Activated naive CD4-positive, alpha-beta T cell treated with anti-CD3 and anti-CD28 coated beads, Interleukin-2, amount 50 U/mL, for 24 hours (primary cell): ENCODE results near the gene NAT8.
"Not testable (repeated sequence)": the region's sequence is repeated elsewhere in the genome, so short reads cannot be mapped to it uniquely, and the experiment has no call there.

Experiments used
- H3K27ac Mint-ChIP-seq: one replicate; pipeline ENCODE4 v1.8.0; 2021; ENCODE audit warnings: mild to moderate bottlenecking, mixed read lengths
- H3K27me3 Mint-ChIP-seq: one replicate; pipeline ENCODE4 v1.8.0; 2021; ENCODE audit warnings: mixed read lengths
- H3K36me3 Mint-ChIP-seq: one replicate; pipeline ENCODE4 v1.8.0; 2021; ENCODE audit warnings: mixed read lengths
- H3K4me1 Mint-ChIP-seq: one replicate; pipeline ENCODE4 v1.8.0; 2021; ENCODE audit warnings: mixed read lengths
- H3K4me3 Mint-ChIP-seq: one replicate; pipeline ENCODE4 v1.8.0; 2021; ENCODE audit warnings: mild to moderate bottlenecking, mixed read lengths
- H3K9me3 Mint-ChIP-seq: one replicate; pipeline ENCODE4 v1.8.0; 2021; ENCODE audit warnings: mixed read lengths

The NAT8 gene

DNA sequence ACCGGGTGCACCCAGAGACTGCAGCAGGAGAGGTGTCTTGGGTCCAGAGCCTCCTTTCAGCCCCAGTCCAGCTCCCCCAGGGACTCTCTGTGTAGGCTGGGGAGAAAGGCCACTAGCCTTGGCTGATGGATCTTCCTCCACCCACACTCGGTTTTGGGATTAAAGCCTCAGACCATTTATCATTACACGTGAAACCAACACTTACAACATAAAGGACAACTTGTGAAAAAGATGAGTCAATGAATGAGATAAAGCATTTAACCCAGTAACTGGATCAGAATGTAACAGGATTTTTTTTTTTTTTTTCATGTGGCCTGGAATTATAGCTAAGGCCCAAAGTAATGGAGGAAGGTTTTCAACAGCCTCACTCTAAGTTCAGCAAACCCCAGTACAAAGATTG is 32.1 kb downstream of the NAT8 start:
- Mint-ChIP-seq H3K36me3 (peaks cover 17% of the 10 kb centered on the region), H3K4me1 (no peaks in the 10 kb centered on the region), H3K9me3 (no peaks in the 10 kb centered on the region), H3K27me3 (no peaks in the 10 kb centered on the region), H3K27ac (no peak overlapping the region), H3K4me3 (no peak overlapping the region)

DNA sequence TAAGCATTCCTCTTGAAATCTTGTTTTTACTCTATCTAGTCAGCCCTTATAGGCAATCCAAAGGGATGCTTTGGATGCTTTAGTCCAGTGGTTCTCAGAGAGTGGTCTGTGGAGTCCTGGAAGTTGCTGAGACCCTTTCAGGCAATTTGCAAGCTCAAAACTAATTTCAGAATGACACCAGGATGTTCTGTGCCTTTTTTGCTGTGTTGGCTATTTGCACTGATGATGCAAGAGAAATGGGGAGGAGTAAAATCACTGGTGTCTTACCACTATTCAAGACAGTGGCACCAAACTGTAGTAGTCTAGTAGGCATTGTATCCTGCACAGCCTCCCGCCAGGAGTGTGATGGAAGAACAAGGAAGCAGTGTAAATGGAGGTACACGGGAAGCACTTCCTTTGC is 37.6 kb downstream of the NAT8 start:
- H3K4me1 Mint-ChIP-seq, H3K4me3 Mint-ChIP-seq, H3K27me3 Mint-ChIP-seq, H3K9me3 Mint-ChIP-seq, H3K27ac Mint-ChIP-seq: not testable (repeated sequence)
- H3K36me3 Mint-ChIP-seq = peaks cover 31% of the 10 kb centered on the region

- H3K4me3 Mint-ChIP-seq, H3K4me1 Mint-ChIP-seq, H3K27ac Mint-ChIP-seq, H3K27me3 Mint-ChIP-seq, H3K9me3 Mint-ChIP-seq: not testable (repeated sequence)
- H3K36me3 Mint-ChIP-seq = peaks cover 30% of the 10 kb centered on the region
These were observed 39.1 kb downstream of the NAT8 start for GRCh38 chr2:73603099-73603588.

DNA sequence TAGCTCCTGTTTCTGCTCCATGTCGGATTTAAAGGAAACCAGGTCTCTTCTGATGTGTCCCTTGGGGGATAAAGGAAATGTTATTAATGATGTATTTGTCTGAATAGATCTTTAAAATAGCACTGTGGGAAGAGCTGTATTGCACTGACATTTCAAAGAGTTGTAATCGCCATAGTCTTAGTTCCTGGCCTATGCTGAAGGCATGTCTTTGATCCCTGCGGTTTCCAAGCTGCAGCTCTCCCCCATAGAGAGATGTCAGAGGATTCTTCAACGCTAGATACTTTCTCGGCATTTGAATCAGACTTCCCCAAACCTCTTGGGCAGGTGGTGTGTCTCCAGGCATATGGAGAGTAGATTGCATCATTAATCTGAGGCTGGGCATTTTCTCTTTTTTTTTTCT is 40.4 kb downstream of the NAT8 start:
- no peaks in the 10 kb centered on the region for H3K9me3 Mint-ChIP-seq
- H3K36me3 Mint-ChIP-seq = peaks cover 30% of the 10 kb centered on the region
- H3K4me1 Mint-ChIP-seq = no peaks in the 10 kb centered on the region
- H3K27me3 Mint-ChIP-seq = no peaks in the 10 kb centered on the region
- no peak overlapping the region for H3K27ac Mint-ChIP-seq
- no peak overlapping the region for H3K4me3 Mint-ChIP-seq

DNA sequence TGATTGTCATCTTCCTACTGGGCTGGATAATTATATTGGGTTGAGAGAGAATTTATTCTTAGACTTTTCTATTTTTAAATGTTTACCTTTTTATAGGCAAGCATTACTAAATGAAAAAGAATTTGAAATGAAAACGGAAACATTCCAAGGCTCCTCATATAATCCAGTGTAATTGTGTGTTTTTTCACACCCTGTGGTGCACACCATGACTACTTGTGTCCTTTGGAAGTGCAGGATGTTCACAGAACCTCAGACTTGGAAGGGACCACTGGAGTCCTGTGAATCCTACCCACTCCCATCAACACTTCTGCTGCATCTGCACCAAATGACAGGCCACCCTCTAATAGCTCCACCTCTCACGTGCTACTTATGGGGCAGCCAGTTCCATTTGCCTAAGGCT is 48.0 kb downstream of the NAT8 start:
- Mint-ChIP-seq H3K4me3 (no peak overlapping the region), H3K36me3 (peaks cover 30% of the 10 kb centered on the region), H3K27ac (no peak overlapping the region), H3K9me3 (peaks cover 4% of the 10 kb centered on the region), H3K27me3 (no peaks in the 10 kb centered on the region), H3K4me1 (no peaks in the 10 kb centered on the region)

DNA sequence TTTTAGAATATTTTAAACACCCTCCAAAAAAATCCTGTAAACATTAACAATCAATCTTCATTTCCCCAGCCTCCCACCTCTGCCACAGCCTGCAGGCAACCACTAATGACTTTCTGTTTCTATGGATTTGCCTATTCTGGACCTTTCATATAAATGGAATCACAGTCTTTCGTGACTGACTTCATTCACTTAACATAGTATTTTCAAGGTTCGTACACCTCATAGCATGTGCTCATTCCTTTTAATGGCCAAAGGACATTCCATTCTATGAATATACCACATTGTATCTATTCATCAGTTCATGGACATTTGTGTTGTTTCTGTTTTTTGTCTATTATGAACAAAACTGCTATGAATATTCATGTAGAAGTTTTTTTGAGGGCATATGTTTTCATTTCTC is 48.5 kb downstream of the NAT8 start:
- Mint-ChIP-seq H3K27me3 (no peaks in the 10 kb centered on the region), H3K9me3 (peaks cover 4% of the 10 kb centered on the region), H3K36me3 (peaks cover 30% of the 10 kb centered on the region), H3K4me3 (no peak overlapping the region), H3K27ac (no peak overlapping the region), H3K4me1 (no peaks in the 10 kb centered on the region)
